Head of caudate nucleus (tissue), 42 donors: ENCODE data around the gene IRF7.

Experiments used
- DNase-seq, 42 donors: peaks; one replicate each; pipeline versions ENCODE4 v3.0.0 to v3.0.0-alpha.2; 2020 to 2021; ENCODE audit warnings: mixed read lengths in 7 of 42
- intact Hi-C: fragments of 100-400 bp; cut with DNase I; formaldehyde crosslinking; loops from one replicate; pipeline ENCODE4 v1.15.0; 2022

IRF7 gene

DNA sequence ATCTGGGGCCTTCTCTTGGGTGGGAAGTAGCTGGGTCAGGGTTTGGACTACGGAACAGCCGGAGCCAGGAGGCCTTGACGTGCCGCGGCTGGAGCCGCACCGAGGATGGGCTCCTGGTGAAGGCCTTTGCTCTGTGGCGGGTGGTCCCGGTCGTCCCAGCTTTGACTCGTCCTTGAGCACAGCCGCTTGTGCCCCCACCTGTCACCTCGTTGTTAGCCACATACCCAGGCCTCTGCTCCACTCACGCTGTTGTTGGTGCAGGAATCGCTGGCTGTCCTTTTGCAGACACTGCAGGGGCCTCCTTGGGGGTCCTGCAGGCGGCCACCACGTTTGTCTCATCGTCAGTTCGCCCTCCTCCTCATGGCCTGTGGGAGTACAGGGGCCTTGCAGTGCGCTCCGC lies 22.4 kb downstream of the IRF7 start:
- intact Hi-C loops, result no loop called here
- DNase-seq, result no peak

DNA sequence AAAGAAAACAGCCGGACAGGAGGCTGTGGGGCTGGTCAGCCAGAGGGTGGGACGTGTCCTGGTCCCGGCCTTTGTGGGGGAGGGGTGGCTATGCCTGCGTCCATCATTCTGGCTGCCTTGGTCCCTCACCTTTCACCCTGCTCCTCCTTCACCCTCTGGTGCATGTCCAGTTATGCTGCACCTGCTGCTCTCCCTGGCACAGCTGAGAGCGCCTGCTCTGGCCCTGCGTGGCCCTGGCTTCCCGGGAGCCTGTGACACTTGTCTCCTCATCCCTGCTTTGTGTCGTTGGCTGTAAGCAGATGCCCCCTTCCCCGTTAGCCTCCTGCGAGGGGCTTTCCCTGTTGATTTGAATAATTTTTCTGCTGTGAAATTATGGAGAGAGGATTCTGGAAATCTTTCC lies 22.8 kb downstream of the IRF7 start:
- intact Hi-C loops, result no loop called here
- DNase-seq, result no peak

DNA sequence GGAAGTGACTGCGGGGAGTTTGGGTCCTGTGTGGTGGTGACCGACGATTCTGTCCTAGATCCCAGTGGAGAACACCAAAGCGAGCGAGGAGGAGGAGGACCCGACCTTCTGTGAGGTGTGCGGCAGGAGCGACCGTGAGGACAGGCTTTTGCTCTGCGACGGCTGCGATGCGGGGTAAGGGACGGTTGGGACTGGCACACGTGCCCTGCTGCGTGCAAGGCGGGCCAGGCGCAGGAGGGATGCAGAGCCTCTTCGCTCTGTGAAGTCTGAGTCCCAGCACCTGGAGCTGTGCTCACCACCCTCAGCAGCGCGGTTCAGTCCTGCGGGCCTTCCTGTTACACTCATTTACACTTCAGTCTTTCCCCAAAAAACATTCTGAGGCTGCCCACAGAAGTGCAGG lies 23.2 kb downstream of the IRF7 start:
- DNase-seq, result no peak
- intact Hi-C loops, result no loop called here

DNA sequence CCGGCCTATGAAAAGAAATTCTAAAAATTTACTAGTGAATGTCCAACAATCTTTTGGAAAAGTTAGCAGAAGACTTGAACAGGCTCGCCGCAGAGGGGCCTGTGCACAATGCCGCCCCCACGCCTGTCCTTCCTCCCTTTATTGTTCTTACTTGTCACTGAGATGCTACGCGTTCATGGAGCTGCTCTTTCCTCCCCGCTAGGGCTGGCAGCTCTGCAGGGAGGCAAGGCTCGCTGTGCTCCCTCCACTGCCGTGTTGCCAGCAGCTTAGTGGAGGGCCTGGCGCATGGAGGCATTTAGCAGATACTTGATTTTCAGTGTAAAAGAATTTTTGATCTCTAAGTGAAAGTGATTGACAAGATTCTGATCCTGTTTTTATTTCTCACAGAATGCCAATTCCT lies 24.8 kb downstream of the IRF7 start:
- intact Hi-C loops, result no loop called here
- DNase-seq, result peak in 26 of 42 donors; percentile 21 to 73 (median 50)

DNA sequence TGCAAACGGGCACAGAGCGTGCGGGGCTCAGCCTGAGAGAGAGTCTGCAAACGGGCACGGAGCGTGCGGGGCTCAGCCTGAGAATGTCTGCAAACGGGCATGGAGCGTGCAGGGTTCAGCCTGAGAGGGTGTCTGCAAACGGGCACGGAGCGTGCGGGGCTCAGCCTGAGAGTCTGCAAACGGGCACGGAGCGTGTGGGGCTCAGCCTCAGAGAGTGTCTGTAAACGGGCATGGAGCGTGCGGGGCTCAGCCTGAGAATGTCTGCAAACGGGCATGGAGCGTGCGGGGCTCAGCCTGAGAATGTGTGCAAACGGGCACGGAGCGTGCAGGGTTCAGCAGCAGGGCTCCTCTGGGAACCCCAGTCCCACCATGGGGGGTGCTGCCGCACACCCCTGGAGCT lies 26.0 kb downstream of the IRF7 start:
- DNase-seq, result no peak
- intact Hi-C loops, result no loop called here

DNA sequence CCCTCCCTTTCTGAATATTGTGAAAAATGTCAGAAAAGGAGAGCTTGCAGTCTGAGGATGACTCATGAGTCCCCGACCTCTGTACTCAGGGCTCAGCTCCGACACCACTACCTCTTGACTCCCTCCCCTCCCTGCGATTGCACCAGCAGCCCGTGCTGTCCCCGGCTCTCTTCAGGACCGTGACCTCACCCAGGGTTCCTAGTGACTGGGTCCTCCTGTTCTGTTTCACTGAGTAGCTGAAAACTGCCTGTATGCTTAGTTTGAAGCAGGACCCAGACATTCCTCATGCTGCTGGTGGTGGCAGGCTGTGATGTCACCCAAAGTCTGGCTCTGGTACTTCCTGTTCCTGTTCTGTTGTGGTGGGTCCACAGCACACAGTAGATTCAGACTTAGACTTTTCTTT lies 27.8 kb downstream of the IRF7 start:
- peak in 5 of 42 donors; percentile 32 to 57 (median 46) for DNase-seq
- intact Hi-C loops, result no loop called here

DNA sequence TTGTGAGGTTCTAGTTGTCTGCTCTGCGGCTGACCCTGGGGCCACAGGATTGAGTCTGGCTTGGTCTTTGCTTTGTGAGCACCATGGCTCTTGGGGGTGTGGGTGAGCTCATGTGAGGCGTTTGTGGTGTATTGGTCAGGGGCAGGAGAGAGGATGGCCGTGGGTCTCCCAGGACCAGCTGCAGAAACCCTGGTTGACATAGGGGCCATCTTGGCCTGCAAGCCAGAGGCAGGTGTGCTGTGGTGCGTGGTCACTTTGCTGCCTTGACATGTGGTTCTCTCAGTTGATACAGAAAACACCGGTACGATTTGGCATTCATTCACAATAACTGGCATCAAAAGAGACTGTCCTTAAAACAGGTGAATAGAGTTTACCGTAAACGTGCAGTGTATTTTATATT lies 28.2 kb downstream of the IRF7 start:
- intact Hi-C loops, result no loop called here
- no peak for DNase-seq

DNA sequence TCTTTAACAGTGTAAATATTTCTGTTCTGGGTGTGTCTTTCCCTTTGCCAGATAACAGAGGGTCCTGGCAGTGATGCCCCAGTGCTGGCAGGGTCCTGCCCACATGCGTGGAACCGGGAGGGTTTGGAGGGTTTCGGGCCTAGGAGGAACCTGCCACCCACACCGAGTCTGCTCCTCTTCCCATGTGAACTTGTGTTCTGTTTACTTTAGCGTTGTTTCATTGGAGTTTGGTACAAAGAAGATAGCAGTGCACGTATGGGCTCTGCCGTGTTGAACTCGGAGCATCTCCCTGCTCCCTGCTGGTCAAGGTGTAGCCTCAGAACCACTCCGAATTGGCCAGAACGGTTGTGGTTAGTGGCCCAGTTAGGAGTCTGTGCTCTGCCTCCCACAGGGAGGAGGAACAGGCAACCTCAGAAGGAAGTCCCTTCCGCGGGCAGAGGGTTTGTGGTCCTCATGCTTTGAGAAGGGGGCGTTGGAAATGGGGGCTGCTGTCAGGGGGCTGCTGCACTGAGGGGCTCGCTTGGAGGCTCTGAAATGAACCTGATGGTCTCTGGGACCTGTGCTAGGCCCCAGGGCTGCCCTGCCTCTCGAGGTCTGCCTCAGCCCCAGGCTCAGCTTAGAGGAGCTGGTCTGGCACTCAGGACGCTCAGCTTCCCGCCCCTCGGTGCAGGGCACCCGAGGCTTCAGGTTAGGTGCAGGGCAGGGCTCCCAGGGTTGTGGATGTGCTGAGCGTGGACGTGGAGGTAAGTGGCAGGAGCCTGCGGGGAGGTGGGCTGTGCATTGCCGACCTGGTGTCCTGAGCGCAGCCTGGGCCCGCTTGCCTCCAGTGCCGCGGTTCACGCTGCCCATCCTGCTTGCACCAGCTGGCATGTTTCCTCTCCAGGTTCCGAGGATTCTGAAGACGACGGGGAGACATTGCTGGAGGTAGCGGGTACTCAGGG lies 29.1 kb downstream of the IRF7 start:
- intact Hi-C loops, result no loop called here
- DNase-seq, result no peak

DNA sequence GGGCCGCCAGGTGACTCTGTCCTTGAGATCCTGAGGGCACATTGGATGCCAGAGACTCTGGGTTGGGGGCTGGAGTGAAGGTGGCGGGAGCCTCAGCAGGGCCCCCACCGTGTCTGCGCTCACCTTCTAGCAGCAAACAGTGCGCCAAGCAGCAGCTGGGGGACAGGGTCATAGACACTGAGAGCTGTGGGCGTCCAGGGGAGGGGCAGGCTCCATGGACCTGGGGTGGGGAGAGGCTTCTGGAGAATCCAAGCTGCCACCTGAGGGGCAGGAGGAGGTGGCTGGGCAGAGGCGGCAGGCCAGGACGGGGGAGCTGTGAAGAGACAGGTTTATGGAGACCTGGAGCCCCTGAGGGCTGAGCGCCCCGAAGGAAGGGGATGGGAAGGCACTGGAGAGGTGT lies 31.5 kb downstream of the IRF7 start:
- DNase-seq, result no peak
- intact Hi-C loops, result no loop called here

DNA sequence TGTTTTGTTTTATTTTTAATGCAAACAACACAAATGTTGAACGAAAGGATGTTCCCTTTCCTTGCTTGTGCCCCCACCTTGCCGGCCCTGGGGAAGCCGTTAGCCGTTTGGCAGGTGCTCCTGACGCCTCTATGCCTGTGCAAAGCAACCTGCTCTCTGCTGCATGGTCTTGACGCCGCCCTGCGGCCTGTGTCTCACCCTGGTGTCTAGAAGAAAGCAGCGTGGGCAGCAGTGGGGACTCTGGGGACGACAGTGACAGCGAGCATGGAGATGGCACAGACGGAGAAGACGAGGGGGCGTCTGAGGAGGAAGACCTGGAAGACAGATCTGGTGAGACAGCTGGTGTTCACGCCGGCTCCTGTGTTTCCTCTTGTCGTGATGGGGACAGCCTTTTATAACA lies 34.0 kb downstream of the IRF7 start:
- intact Hi-C loops, result no loop called here
- DNase-seq, result peak in 41 of 42 donors; percentile 33 to 95 (median 74)

DNA sequence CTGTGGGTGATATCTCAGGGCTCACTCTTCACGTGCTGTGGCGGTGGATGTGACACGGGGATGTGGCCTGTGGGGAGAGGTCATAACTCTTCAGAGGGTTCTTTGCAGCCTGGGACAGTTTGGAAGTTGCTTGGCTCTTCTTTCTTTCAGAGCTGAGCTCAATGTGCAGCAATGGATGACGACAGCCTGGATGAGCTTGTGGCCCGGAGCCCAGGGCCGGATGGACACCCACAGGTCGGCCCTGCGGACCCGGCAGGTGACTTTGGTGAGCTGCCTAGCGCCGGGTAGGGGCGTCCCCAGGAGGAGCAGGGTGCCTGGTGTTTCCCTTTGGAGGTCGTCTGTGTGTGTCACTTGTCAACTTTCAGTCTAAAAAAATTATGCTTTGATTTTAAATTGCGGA lies 34.4 kb downstream of the IRF7 start:
- no peak for DNase-seq
- intact Hi-C loops, result no loop called here

DNA sequence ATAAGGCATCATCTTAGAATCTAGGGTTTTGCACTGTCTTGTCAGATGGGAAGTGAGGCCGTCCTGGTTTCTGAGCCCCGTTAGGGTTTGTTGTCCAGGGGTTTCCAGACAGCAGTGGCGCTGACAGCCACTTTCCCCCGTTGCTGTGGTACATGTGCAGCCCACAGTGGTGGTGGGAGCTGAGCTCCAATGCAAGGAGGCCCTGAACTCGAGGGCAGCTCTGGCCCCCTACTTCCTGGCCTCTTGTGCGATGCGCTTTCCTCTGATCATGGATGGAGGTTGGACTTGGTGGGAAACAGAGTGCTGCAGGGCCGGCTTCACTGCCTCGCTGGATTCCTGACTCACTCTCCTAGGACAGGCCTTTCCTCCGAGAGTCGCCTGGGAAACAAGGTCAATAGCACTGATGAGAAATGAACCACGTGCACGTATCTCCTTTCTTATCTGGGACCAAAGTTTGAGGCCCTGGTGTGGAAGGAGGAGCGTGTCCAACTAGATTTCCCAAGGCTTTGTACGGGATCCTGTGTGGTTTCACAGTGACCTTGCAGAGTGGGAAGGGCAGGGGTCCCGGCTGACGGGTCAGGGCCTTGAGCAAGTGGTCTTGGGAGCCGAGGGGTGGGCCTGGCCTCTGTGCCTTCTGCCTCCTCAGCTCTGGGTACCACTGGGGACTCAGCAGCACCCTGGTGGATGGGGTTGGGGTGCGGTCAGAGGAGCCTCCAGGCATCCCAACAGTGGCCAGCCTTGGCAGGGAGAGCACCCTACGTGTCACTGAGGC lies 35.7 kb downstream of the IRF7 start:
- no peak for DNase-seq
- intact Hi-C loops, result no loop called here

DNA sequence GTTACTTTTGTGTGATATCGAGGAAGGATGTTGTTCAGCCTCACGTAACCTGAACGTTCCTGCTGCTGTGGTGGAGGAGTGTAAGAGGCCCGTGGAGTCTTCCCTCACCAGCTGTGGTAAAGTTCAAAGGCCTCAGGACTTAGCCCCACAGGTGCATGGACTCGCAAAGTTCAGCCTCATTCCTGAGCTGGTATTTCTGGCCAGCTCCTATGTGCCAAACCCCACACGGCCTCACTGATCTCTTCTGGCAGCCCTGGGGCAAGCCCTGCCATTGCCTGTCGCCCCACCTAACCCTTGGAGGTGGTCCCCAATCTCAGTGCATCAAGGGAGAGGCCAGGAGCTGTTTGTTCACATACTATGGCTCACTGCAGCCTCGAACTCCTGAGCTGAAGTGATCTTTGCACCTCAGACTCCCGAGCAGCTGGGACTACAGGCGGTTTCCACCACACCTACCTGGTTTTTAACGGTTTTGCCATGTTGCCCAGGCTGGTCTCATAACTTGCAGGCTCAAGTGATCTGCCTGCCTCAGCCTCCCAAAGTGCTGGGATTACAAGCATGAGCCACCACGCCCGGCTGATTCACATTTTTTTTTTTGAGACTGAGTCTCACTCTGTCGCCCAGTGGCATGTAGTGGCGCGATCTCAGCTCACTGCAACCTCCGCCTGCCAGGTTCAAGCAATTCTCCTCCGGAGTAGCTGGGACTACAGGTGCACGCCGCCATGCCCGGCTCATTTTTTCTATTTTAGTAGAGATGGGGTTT lies 37.3 kb downstream of the IRF7 start:
- no peak for DNase-seq
- intact Hi-C loops, result no loop called here

DNA sequence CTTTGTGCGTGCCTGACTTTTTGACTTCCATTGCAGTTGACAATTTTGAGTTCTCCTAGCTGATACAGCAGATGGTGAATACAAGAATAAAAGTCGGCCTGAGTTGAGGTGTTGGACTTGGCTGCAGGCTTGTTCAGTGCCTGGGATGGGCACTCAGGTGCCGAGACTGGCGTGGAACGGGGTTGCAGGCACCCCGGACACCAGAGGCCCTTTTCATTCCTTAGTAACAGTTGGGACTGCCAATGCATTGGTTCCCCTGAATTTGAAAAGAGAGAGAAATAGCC lies 38.2 kb downstream of the IRF7 start:
- intact Hi-C loops, result no loop called here
- no peak for DNase-seq

DNA sequence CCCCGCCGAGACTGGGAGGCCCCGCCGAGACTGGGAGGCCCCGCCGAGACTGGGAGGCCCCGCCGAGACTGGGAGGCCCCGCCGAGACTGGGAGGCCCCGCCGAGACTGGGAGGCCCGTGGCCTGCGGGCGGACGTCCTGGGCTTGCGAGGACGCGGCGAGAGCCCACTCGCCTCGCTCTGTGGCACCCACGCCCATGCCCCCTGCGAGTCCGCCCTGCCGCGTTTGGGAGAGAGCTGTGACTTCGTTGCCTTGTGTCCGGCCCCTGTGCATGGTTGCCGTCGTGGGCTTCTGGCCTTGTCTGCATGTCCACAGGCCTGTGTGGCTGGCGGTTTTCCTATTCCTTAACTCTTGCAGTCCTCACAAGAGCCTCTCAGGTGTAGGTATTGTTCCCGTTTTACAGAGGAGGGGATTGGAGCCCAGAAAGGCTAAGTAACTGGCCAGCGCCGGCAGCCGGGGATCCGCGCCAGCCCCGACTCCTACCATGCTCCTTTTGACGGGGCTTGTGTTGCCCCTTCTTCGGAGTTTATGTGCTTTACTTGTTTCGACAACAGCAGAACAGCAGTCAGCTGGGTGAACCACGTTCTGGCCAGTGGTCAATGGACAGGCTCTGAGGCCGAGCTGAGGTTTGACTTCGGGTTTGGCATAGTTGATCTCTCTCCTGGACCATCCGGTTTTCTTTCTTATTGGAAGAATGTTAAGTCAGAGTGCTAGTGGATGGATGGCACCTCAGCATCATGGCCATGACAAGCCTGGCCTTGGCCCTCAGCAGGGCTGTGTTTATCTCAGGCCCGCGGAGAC lies 38.7 kb downstream of the IRF7 start:
- DNase-seq, result no peak
- intact Hi-C loops, result no loop called here

DNA sequence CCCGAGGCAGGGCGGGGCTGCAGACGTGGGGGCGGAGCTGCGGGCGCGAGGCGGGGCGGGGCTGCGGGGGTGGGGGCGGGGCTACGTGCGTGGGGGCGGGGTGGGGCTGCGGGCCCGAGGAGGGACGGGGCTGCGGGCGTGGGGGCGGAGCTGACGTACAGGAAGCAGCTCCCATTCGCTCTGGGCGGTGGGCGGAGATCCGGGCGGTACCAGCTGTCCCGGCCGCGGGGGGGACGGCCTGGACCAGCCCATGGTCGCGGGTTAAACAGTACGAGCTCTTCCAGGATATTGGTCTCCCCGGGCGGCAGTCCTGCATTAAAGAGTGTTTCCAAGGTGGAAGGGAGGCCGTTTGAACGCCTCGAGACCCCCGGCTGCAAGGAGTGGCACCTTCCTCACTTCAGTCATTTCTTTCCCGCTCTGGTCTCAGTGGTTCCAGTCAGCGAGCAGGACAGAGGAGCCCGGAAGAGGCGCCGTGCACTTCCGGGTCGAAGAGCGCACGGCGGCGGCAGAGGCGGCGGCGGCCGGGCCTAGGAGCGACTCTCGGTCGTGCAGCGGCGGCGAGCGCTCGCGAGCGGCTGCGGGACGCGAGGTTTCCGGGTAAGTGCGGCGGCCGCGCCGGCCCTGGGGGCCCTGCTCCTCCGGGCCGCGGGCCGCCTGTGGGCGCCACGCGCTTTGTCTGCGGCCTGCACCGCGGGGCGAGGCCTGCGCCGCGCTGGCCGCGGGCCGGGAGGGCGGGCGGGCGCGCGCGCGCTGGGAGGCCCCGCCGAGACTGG lies 39.6 kb downstream of the IRF7 start, which contains the start of gene PHRF1:
TSS of gene PHRF1 (plus strand) at position 475 of the 773 bp plus-strand sequence. CDS start 5,043 bp downstream, outside the sequence.
- intact Hi-C loops, result no loop called here
- DNase-seq, result peak; percentile 87 to 99 (median 97)

DNA sequence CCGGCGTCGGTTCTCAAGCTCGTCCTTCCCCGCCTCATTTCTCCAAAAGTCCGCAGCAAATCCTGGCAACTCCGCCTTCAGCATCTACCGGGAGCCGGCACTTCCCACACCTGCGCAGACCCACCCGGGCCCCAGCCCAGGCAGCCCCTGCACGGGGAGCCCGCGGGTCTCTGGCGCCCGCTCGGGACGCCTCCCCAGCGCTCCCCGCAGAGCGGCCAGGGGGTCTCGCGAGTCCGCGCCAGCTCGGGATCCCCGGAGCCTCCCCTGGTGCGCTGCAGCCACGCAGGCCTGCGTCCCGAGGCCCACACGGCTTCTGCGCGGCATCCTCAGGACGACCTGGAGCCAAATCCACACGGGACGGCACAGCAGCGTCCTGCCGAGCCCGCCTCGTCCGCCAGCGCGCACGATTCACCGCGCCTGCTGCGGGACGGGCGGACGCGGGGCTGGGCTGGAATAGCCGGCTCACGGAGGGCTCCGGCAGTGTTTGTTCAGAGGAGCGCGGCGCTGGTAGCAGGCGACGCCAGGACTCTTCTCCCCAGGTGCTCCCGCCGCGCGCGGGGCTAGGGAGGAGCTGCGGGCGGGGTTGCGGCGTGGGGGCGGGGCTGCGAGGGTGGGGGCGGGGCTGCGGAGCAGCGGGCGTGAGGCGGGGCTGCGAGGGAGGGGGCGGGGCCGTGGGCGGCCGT lies 40.3 kb downstream of the IRF7 start:
- intact Hi-C loops, result no loop called here
- DNase-seq, result peak in 13 of 42 donors; percentile 22 to 62 (median 42)
